H4 (cell line): Measurements from ENCODE around the gene DNAL1. TPM values are rescaled to one million over a fixed set of nuclear protein-coding genes. Genes with fewer than 3 reads are reported as not detected.
A peak's percentile ranks its signal among the peaks of the same experiment; 100 is the strongest.
"Not testable (repeated sequence)": the region's sequence is repeated elsewhere in the genome, so short reads cannot be mapped to it uniquely, and the experiment has no call there.

Source experiments
- DNase-seq: peaks from one replicate; pipeline ENCODE4 v3.0.0-alpha.2; 2015; ENCODE audit warnings: low spot score
- total RNA-seq: library from RNA; depleted of rRNA; stranded (reverse); fragments of >200 nt; shearing (Covaris generic); gene quantifications from 2 replicates; pipeline ENCODE4 v1.2.3, GENCODE V29; 2014

Gene DNAL1
- total RNA-seq, 1 experiment from 2014 or later: 8.1 TPM

DNA sequence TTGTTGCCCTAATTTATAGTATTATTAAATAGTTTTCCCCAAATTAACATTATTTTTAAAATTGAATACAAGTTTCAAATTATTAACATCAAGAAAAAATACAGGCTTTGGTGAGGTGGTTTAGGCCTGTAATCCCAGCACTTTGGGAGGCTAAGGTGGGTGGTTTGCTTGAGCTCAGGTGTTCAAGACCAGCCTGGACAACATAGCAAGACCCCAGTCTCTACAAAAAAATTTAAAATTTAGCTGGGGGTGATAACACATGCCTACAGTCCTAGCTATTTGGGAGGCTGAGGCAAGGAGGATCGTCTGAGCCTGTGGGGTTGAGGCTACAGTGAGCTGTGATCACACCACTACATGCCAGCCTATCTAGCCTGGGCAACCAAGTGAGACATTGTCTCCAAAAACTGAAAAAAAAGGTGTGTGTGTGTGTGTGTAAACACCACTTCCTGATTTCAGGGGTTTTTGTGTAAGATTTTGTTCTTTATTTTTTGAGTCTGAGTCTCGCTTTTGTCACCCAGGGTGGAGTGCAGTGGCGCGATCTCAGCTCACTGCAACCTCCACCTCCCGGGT is 3.9 kb upstream of the DNAL1 start:
- DNase-seq: no peak

- DNase-seq: no peak
These were observed 443 bp downstream of the DNAL1 start for GRCh38 chr14:73645248-73645610.

DNA sequence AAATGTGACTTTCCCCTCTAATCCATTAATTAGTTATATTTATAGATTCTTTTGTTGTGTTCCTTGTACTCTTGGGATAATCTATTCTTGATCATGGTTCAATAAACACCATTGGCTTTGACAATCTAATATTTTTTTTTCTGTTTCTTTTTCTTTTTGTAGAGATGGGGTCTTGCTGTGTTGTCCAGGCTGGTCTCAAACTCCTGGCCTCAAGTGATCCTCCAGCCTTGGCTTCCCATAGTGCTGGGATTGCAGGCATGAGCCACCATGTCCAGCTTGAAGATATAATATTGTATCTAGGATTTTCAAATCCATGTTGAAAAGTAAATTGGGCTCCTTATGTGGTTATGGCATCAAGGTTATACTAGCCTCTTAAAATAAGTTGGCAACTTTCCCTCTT is 6.2 kb downstream of the DNAL1 start:
- no peak for DNase-seq

- DNase-seq: no peak
These were observed 11.1 kb downstream of the DNAL1 start for GRCh38 chr14:73655851-73656250.

DNA sequence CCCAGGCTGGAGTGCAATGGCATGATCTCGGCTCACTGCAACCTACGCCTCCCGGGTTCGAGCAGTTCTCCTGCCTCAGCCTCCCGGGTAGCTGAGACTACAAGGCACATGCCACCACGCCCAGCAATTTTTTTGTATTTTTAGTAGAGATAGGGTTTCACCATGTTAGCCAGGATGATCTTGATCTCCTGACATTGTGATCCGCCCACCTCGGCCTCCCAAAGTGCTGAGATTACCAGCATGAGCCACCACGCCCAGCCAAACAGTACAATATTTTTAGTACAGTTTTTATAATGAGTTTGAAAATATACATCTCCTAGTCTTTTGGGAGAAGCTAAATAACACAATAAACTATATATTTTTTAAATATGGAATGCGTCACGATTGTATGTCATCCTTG is 14.4 kb downstream of the DNAL1 start:
- not testable (repeated sequence) for DNase-seq

GRCh38 chr14:73660511-73660910 is 15.7 kb downstream of the DNAL1 start:
- DNase-seq: no peak

DNA sequence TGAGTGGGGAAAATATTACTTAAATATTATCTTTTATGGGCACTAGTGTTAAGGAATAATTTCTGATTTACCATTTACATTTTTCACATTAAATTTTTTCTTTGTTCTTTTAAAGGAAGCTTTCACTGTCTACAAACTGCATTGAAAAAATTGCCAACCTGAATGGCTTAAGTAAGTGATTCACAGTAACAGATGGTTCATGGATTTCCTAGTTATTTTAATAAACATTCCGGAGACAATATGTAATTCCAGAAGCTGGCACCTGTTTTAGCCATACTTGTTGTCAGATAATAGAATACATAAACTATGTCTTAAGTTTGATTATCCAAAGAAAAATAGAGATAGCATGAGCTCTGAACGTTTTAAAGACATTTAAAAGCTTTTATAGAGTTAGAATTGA is 17.1 kb downstream of the DNAL1 start:
- no peak for DNase-seq

DNA sequence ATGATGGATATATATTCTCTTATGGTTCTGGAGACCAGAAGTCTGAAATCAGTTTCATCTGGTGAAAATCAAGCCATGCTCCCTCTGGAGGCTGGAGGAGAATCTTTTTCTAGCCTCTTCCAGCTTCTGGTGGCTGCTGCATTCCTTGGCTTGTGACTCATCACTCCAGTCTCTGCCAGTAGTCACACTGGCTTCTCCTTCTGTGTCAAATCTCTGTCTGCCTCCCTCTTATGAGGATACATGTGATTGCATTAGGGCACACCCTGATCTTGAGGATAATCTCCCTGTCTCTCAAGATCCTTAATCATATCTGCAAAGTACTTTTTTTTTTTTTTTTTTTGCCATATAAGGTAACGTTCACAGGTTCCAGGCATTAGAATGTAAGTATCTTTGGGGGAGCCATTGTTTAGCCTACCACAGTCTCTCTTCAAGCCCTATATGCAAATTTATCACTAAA is 17.7 kb downstream of the DNAL1 start:
- peak; percentile 92 for DNase-seq

DNA sequence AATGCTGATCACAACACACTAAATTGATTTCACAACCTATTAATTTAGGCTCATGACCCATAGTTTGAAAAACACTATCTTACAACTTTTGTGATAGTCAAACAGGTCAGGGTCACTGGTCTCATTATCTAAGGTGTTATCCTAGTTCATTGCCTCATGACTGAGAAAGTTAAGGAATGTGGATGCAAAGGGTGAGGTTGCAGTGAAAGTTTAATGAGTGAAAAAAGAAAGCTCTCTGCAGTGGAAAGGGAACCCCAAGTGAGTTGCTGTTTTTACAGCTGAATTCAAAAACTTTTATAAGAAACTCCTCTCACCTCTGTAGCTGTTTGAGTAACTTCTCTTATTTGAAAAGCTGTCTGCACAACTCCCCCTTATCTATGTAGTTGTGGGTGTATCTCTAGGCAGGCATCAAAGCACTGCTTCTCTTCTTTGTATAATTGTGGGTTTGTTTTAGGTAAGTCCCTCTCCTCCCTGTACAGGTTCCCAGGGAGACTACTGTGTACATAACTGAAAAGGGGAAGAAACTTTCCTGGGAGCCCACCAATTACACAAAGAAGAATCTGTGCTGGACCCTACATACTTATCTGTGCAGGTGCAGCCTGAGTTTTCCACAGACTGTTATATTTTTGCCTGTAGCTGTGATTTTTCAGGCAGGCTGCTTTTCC is 18.9 kb downstream of the DNAL1 start:
- DNase-seq: no peak

- no peak for DNase-seq
These were observed 20.3 kb downstream of the DNAL1 start for GRCh38 chr14:73665130-73665529.

DNA sequence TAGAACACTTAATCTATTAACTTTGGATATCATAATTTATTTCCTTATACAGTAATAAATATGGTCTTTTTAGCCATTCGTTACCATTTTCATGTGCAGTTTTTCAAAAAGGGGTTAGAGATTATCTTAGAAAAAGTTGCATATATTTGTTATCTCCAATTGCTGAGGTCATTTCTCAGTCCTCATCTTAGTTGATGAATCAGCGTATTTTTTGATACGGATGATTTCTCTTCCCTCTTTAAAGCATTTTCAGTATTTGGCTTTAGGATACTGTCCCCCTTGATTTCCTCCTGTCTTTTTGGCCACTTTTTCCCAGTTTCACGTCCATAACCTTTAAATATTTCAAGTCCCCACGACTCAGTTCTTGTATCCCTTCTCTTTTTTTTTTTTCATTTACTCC is 21.8 kb downstream of the DNAL1 start:
- no peak for DNase-seq

DNA sequence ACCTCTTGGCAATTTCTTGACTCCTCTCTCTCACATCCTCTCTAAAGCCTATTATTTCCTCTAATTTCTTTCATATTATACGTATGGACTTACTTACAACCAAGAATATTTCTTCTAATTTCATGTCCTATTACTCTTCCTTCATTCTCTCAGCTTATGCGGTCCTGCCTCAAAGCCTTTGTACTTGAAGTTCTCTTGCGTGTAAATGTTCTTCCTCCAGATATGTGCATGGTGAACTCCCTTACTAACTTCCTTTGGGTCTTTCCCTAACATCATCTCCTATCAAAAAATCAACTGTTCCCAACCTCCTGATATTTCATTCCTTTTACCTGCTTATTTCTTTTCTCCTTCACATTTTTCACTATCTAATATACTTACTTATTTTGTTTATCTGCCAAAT is 23.1 kb downstream of the DNAL1 start:
- no peak for DNase-seq

DNA sequence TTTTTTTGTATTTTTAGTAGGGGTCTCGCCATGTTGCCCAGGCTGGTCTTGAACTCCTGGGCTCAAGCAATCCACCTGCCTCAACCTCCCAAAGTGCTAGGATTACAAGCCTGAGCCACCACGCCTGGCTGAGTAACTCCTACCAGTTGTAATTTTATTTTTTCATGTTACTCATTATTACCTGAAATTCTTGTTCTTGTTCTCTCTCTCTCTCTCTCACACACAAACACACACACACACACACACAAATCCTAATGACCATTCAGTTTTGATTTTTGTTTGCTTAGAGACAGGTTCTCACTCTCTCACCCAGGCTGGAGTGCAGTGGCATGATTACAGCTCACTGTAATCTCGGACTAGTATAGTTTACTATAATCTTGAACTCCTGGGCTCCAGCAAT is 30.2 kb downstream of the DNAL1 start:
- no peak for DNase-seq

- DNase-seq: no peak
These were observed 33.9 kb downstream of the DNAL1 start for GRCh38 chr14:73678698-73679097.

DNA sequence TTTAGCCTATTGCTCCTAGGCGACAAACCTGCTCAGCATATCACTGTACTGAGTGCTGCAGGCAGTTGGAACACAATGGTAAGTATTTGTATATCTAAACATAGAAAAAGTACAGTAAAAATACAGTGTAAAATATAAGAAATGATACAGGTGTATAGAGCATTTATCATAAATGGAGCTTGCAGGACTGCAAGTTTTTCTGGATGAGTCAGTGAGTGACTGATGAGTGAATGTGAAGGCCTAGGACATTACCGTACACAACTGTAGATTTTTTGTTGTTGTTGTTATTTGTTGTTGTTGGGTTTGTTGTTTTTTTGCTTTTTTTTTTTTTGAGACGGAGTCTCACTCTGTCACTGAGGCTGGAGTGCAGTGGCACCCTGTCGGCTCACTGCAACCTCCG is 36.0 kb downstream of the DNAL1 start:
- DNase-seq: no peak

DNA sequence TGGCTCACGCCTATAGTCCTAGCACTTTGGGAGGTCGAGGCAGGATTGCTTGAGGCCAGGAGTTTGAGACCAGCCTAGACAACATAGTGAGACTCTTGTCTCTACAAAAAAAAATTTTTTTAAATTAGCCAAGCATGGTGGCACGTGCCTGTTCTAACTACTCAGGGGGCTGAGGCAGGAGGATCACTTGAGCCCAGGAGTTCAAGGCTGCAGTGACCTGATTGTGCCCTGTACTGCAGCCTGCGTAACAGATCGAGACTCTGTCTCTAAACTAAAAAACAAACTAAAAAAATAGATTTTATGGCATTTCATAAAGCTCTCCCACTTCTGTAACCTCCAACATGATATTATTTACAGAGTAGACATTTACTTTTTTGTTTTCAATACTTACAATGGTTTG is 39.8 kb downstream of the DNAL1 start:
- DNase-seq: no peak

- DNase-seq: no peak
These were observed 40.5 kb downstream of the DNAL1 start for GRCh38 chr14:73685328-73685727.

- no peak for DNase-seq
These were observed 42.1 kb downstream of the DNAL1 start for GRCh38 chr14:73686901-73687300.

GRCh38 chr14:73694083-73694482 is 49.3 kb downstream of the DNAL1 start:
- DNase-seq: no peak

DNA sequence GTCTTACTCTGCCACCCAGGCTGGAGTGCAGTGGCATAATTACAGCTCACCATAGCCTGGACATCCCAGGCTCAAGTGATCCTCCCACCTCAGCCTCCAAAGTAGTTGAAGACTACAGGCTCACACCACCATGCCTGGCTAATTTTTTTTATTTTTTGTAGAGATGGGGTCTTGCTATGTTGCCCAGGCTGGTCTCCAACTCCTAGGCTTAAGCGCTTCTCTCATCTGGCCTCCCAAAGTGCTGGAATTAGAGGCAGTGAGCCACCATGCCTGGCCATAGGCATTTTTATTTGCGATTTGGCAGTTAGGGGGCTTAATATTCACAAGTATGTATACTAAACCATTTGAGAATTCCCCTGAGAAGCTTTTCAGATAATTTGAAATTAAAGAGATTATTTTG is 50.3 kb downstream of the DNAL1 start:
- DNase-seq: no peak

DNA sequence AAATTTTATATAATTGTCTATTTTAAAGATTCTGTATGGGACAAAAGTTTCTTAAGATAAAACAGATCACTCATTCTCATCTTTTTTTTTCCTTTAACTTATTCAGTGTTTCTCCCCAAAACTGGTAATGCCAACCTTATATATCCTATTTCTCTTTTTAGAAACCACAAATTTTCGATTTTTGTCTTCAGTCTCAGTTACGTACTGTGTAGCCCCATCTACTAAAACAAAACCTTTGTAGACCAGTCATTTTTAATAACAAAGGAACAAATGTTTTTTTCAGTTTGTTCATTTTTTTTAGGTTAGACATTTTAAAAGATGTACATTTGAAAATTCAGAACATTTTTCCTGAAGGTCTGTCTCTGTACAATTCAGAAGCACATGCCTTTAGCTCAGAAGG is 51.2 kb downstream of the DNAL1 start:
- DNase-seq: no peak

GRCh38 chr14:73696466-73697400 is 51.9 kb downstream of the DNAL1 start:
- DNase-seq: peak; percentile 59

- DNase-seq: no peak
These were observed 55.5 kb downstream of the DNAL1 start for GRCh38 chr14:73700325-73700724.
